ENCODE results near the gene CEMIP2. TPM values are rescaled to one million over a fixed set of nuclear protein-coding genes. Genes with fewer than 3 reads are reported as not detected.

CEMIP2 gene
- total and polyA plus RNA-seq, 10 of the 15 experiments (the other 5 are each of a cell fraction or from before 2014, with no cell fraction given) = 0.50 to 19.2 (median 1.2) TPM

GRCh38 chr9:71764463-71764862, 3.9 kb downstream of the CEMIP2 start:
- Histone ChIP-seq H4K20me1 (ENCODE audit: control insufficient read depth, insufficient read depth) (peaks cover 3% of the 10 kb centered on the region), H3K27me3 (replicated peaks in 1 of 2; ENCODE audit: control insufficient read depth in 2 of 2, insufficient read depth in 2 of 2, low read length in 1 of 2) (peaks cover 0 to 13% of the 10 kb centered on the region in 2 experiments; a peak in 2 of 4 replicates), H3K27ac (ENCODE audit: control insufficient read depth, insufficient read depth) (no peak overlapping the region), H2AFZ (ENCODE audit: control insufficient read depth, low read depth, low read length) (no peak overlapping the region), H3K4me3 (no peak overlapping the region), H3K79me2 (ENCODE audit: control insufficient read depth, insufficient read depth, low read length) (no peaks in the 10 kb centered on the region), H3K4me2 (ENCODE audit: control insufficient read depth, insufficient read depth) (no peak overlapping the region), H3K36me3 (ENCODE audit: control insufficient read depth in 2 of 2, insufficient read depth in 2 of 2, low read length in 1 of 2) (no peaks in the 10 kb centered on the region), H3K9me3 (replicated peaks; ENCODE audit: control insufficient read depth, insufficient read depth, low read length) (no peaks in the 10 kb centered on the region), H3K9ac (ENCODE audit: control insufficient read depth, insufficient read depth, low read length) (no peak overlapping the region), H3K4me1 (ENCODE audit: control insufficient read depth, insufficient read depth, low read length) (peaks cover 10% of the 10 kb centered on the region)
- no peak for FAIRE-seq
- in situ Hi-C loops (cut with MboI) = loop anchor here (10.0 kb wide), 1 partner anchor 480 kb away; no protein-coding TSS in a partner anchor
- intact Hi-C loops (cut with micrococcal nuclease; ENCODE audit: unreplicated experiment) = no loop called here
- CTCF ChIA-PET = interaction anchor here (1.0 to 1.8 kb wide), 4 partner anchors 54 to 479 kb away, joined by 3 to 6 read pairs (median 4); no protein-coding TSS in a partner anchor
- RAD21 ChIA-PET (ENCODE audit: unreplicated experiment) = interaction anchor here (0.9 kb wide), 1 partner anchor 12 kb away, joined by 3 read pairs; no protein-coding TSS in a partner anchor
- ATAC-seq = no peak
- 47% methylated on average over 4 of the region's 4 CpGs for WGBS (ENCODE audit: insufficient coverage, insufficient replicate concordance, low lambda C conversion rate, missing lambda C conversion rate)
- no peak for TF ChIP-seq BHLHE40 (IDR thresholded peaks at IDR 0.05; ENCODE audit: borderline replicate concordance in 1 of 2, low read depth in 2 of 2, low read length in 1 of 2)
- no peak for TF ChIP-seq CEBPZ (IDR thresholded peaks at IDR 0.05; ENCODE audit: low read depth, low read length)
- TF ChIP-seq, protein P1, sequence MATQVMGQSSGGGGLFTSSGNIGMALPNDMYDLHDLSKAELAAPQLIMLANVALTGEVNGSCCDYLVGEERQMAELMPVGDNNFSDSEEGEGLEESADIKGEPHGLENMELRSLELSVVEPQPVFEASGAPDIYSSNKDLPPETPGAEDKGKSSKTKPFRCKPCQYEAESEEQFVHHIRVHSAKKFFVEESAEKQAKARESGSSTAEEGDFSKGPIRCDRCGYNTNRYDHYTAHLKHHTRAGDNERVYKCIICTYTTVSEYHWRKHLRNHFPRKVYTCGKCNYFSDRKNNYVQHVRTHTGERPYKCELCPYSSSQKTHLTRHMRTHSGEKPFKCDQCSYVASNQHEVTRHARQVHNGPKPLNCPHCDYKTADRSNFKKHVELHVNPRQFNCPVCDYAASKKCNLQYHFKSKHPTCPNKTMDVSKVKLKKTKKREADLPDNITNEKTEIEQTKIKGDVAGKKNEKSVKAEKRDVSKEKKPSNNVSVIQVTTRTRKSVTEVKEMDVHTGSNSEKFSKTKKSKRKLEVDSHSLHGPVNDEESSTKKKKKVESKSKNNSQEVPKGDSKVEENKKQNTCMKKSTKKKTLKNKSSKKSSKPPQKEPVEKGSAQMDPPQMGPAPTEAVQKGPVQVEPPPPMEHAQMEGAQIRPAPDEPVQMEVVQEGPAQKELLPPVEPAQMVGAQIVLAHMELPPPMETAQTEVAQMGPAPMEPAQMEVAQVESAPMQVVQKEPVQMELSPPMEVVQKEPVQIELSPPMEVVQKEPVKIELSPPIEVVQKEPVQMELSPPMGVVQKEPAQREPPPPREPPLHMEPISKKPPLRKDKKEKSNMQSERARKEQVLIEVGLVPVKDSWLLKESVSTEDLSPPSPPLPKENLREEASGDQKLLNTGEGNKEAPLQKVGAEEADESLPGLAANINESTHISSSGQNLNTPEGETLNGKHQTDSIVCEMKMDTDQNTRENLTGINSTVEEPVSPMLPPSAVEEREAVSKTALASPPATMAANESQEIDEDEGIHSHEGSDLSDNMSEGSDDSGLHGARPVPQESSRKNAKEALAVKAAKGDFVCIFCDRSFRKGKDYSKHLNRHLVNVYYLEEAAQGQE (IDR thresholded peaks at IDR 0.05; ENCODE audit: low read depth, low read length) = no peak
- no peak for TF ChIP-seq MEF2B (IDR thresholded peaks at IDR 0.05; ENCODE audit: partially characterized antibody, poor library complexity, severe bottlenecking)
- TF ChIP-seq STAT1 (conservative IDR thresholded peaks at IDR 0.05) = no peak
- TF ChIP-seq USF2 (IDR thresholded peaks at IDR 0.05; ENCODE audit: borderline replicate concordance, low read depth, low read length) = no peak
- no peak for TF ChIP-seq ZNF217 (IDR thresholded peaks at IDR 0.05)
- TF ChIP-seq PRDM15 (CRISPR knock-in tag; IDR thresholded peaks at IDR 0.05) = no peak
- no peak for TF ChIP-seq RBBP5 (conservative IDR thresholded peaks at IDR 0.05)
- SMC1A ChIA-PET (ENCODE audit: uncharacterized antibody, unreplicated experiment) = interaction anchor here (0.7 to 2.0 kb wide), 9 partner anchors 12 to 480 kb away, joined by 3 to 12 read pairs (median 4); no protein-coding TSS in a partner anchor
- POLR2A ChIA-PET = no interaction called here
- BruUV-seq (replicated peaks) = no TSS peak
- no peak for DNase-seq (ENCODE audit: low read depth, low spot score)

Measured in GM12878 (cell line).